BJ (cell line): ENCODE results near the gene CD226. TPM values are rescaled to one million over a fixed set of nuclear protein-coding genes. Genes with fewer than 3 reads are reported as not detected.

Experiments
- CTCF ChIA-PET: fragments of 350-600 bp; formaldehyde crosslinking; extraction: SDS; loops from one replicate; lab custom pipeline; 2021; ENCODE audit warnings: antibody characterized with exemption, inconsistent platforms; lab: Yijun Ruan, JAX
- POLR2A ChIA-PET: fragments of 300-600 bp; sonication (Branson Sonifier 250); formaldehyde crosslinking; extraction: SDS; loops from one replicate; lab custom pipeline; 2021; ENCODE audit warnings: antibody characterized with exemption; lab: Charles Lee
- DNase-seq: peaks from one replicate; pipeline ENCODE4 v3.0.0-alpha.2; 2011; ENCODE audit warnings: low read depth
- H3K27me3 ChIP-seq: 2 replicates; pipeline ENCODE4 v1.6.0; 2011; ENCODE audit warnings: low read length; ENCODE audit not compliant: control insufficient read depth, insufficient read depth
- H3K36me3 ChIP-seq: 2 replicates; pipeline ENCODE4 v1.5.1; 2011; ENCODE audit warnings: low read length; ENCODE audit not compliant: control insufficient read depth, insufficient read depth
- H3K4me3 ChIP-seq: 2 replicates; pipeline ENCODE4 v1.5.1; 2011; ENCODE audit warnings: low read depth, mild to moderate bottlenecking, control low read depth, low read length
- polyA plus RNA-seq: library from polyadenylated mRNA; depleted of rRNA; stranded (reverse); fragments of >200 nt; gene quantifications from 2 replicates; pipeline ENCODE4 v1.2.3, GENCODE V29; 2011
- TF ChIP-seq, protein P1 (sequence below): IDR thresholded peaks from 2 replicates; pipeline ENCODE4 v1.5.1; 2011; ENCODE audit warnings: low read depth, mild to moderate bottlenecking, control low read depth, inconsistent platforms, low read length, moderate library complexity; ENCODE audit not compliant: insufficient read depth

The CD226 gene
- polyA plus RNA-seq, 1 experiment = 0.13 TPM

DNA sequence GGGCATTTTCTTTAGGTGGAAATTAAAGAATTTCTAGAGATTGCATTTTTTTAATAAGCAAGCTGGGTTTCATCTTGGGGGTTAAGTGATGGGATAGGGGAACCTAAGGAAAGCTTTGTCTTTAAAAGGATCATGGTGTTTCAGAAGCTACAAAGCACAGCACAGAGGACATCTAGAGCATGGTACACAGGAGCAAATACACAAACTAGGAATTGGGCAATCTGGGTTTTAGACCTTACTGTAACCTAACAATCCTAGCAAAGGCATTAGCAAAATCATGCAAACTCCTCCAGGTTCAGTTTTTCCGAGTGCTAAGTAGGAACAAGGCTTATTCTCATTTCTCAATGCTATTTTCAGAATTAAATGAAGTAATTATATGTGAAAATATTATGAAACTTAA, 134.1 kb downstream of the CD226 start:
- no peaks in the 10 kb centered on the region for H3K27me3 ChIP-seq
- CTCF ChIA-PET = no interaction called here
- H3K4me3 ChIP-seq = no peak overlapping the region
- DNase-seq = no peak
- POLR2A ChIA-PET = no interaction called here
- H3K36me3 ChIP-seq = no peaks in the 10 kb centered on the region
- TF ChIP-seq, protein P1, sequence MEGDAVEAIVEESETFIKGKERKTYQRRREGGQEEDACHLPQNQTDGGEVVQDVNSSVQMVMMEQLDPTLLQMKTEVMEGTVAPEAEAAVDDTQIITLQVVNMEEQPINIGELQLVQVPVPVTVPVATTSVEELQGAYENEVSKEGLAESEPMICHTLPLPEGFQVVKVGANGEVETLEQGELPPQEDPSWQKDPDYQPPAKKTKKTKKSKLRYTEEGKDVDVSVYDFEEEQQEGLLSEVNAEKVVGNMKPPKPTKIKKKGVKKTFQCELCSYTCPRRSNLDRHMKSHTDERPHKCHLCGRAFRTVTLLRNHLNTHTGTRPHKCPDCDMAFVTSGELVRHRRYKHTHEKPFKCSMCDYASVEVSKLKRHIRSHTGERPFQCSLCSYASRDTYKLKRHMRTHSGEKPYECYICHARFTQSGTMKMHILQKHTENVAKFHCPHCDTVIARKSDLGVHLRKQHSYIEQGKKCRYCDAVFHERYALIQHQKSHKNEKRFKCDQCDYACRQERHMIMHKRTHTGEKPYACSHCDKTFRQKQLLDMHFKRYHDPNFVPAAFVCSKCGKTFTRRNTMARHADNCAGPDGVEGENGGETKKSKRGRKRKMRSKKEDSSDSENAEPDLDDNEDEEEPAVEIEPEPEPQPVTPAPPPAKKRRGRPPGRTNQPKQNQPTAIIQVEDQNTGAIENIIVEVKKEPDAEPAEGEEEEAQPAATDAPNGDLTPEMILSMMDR = no peak

GRCh38 chr18:69808399-69808798, 139.3 kb downstream of the CD226 start:
- no peaks in the 10 kb centered on the region for H3K27me3 ChIP-seq
- H3K4me3 ChIP-seq = no peak overlapping the region
- no peaks in the 10 kb centered on the region for H3K36me3 ChIP-seq
- CTCF ChIA-PET = no interaction called here
- TF ChIP-seq, protein P1 = no peak
- POLR2A ChIA-PET = no interaction called here
- no peak for DNase-seq

DNA sequence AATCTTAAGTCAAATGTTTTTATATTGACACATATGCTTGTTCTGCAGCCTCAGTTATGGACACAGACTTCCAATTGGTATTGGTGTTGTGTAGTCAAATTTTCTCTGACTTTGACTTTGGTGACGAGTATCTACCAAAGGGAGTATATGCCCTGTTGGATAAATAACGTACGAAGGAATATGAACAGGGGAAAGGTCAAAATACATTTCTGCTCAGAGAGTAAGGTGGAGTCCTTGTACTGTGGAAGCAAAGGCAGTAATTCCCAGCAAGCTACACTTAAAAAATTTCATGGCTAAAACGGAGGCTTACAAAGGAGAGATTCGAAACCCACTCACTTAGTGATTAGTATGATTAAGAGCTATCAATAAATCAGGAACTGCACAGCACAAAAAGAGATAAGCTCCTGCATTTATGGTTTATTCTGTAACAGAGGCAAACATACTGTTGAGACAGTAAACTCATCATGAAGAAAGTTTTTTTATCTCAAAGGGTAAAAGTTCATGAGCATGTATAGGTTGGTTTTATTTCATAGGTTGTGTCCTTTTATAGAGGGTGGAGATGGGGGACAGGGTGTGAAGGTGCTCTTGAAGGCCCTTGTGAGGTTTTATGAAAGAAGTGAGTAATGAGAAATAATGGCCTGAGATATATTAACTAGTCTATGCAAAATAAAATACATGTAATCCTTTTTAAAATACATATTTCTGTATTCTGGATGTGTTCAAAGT, 142.7 kb downstream of the CD226 start:
- no peak for DNase-seq
- H3K4me3 ChIP-seq = no peak overlapping the region
- POLR2A ChIA-PET = no interaction called here
- no peaks in the 10 kb centered on the region for H3K27me3 ChIP-seq
- H3K36me3 ChIP-seq = no peaks in the 10 kb centered on the region
- TF ChIP-seq, protein P1 = no peak
- CTCF ChIA-PET = no interaction called here
